ENCODE data around the gene TSPAN9.

The TSPAN9 gene

GRCh38 chr12:3191450-3191849 is 114.3 kb downstream of the TSPAN9 start:
- DNase-seq = no peak

DNA sequence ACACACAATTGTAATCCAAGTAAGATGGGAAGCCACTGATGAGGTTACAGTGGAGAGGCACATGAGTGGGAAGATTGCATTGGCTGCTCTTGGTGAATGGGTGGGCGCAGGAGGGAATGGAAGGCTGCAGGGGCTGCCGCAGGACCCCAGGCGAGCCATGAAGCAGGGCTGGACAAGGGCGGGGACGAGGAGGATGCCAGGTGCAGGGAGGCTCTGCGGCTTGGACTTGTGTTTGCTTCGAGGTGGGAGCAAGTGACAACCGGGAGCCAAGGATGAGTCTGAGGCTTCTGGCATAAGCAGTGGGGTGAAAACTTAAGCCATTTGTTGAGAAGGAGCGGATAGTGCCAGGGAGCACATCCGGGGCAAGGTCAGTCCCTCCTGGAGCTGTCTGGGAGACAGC is 115.0 kb downstream of the TSPAN9 start:
- DNase-seq = no peak

GRCh38 chr12:3193131-3193530 is 116.0 kb downstream of the TSPAN9 start:
- DNase-seq = no peak

DNA sequence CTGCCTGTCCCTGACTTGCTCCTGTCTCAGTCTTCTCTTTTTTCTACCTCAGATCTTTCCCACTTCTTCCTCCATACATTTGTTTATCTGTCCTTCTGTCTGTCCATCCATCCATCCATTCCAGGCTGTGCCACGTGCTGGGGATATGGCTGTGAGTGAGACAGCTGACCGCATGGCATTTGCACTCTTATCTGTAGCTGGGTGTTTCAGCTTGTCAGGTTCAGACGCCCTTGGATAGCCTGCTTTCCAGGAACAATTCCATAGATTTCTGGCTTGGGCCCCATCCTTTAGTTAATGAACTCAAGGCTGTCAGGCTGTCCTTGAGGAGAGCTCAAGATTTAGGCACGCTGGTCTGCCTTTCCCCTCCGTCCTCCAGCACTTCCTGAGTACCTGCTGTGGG is 116.6 kb downstream of the TSPAN9 start:
- no peak for DNase-seq

DNA sequence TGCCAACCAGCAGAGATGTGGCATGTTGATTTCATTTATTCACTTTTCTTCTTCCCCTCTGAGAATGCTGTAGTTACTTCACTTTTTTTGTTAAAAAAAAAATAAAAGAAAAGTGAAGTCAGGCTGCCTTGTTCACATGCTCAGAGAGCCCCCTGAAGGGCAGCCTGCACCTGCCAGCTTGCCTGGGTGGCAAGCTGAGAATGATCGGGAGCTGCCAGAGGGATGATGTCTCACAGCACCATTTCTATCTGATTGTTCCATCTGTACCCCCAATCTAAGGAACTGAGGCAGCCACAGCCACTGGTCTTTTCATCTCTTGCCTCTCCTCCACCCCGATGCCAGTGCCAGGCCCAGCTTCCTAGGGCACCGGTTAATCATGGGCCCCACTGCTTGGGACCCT is 118.2 kb downstream of the TSPAN9 start:
- no peak for DNase-seq

- no peak for DNase-seq
These were observed 118.8 kb downstream of the TSPAN9 start for GRCh38 chr12:3195859-3196483.

GRCh38 chr12:3196488-3196887 is 119.3 kb downstream of the TSPAN9 start:
- DNase-seq = no peak

GRCh38 chr12:3197131-3197818 is 120.1 kb downstream of the TSPAN9 start:
- no peak for DNase-seq

DNA sequence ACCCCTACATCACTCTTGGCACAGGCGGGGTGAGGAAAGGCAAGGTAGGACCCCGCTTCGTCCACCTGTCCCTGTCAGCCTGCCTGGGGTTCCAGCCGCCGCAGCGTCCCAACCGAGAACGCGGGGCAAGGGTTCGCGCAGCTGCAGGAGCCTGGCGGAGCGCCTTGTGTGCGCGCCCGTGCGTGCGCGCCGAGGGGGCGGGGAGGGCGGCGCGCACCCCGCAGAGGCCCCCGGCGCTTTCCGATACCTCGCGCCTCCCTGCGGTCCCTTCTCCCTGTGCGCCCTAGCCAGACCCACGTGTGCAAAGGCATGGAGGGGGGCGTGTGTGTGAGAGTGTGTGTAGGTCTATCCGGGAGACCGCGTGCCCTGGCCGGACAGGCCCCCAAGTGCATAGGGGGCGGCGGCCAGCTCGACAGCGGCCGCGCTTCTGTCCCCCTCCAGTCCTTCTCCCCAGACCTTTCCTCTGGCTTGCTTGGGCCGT is 122.4 kb downstream of the TSPAN9 start:
- DNase-seq = no peak

DNA sequence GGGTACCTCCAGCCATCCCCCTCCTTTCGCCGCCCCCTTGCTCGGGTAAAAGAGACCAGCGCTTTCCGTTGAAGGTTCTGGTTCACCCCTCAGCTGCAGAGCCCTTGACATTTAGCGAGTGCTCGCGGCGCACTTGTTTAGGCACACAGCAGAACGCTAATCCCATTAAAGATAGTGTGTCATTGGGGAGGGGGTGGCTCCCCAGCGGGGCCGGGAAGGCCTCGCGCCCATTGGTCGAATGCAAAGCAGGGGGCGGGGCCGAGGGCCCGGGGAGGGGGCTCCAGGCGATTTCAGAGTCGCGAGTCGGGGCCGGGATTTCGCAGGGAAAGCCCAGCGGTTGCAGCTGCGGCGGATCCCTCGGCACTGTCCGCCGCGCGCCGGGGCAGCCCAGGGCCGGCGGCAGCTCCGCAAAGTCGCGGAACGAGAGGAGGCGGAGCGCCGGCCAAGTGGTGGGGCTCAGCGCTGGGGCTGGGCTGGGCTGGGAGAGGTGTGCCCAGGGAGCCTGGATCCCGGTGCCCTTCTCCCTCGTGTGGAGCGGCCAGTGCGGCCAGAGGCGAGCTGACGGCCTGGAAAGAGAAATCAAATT is 122.9 kb downstream of the TSPAN9 start:
- DNase-seq = no peak

GRCh38 chr12:3200814-3201233 is 123.6 kb downstream of the TSPAN9 start:
- DNase-seq = no peak

- DNase-seq = no peak
These were observed 124.3 kb downstream of the TSPAN9 start for GRCh38 chr12:3201339-3202051.

DNA sequence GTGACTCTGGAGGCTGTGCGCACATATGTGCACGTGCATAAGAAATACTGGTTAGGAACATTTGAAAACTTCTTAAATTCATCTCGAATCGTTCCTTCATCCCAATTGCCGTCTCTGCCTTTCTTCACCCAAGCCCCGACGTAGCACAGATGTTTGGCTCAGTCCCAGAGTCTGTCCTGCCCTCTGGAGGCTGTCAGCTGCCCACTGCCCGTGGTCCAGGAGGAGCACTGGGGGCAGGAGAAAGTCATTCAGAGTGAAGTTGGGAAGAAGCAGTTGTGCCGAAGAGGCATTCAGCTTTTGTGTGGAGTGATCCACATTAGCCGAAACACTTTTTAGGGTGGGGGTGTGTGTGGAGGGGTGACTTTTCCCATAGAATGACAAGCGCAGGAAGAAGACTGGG is 124.9 kb downstream of the TSPAN9 start:
- no peak for DNase-seq

DNA sequence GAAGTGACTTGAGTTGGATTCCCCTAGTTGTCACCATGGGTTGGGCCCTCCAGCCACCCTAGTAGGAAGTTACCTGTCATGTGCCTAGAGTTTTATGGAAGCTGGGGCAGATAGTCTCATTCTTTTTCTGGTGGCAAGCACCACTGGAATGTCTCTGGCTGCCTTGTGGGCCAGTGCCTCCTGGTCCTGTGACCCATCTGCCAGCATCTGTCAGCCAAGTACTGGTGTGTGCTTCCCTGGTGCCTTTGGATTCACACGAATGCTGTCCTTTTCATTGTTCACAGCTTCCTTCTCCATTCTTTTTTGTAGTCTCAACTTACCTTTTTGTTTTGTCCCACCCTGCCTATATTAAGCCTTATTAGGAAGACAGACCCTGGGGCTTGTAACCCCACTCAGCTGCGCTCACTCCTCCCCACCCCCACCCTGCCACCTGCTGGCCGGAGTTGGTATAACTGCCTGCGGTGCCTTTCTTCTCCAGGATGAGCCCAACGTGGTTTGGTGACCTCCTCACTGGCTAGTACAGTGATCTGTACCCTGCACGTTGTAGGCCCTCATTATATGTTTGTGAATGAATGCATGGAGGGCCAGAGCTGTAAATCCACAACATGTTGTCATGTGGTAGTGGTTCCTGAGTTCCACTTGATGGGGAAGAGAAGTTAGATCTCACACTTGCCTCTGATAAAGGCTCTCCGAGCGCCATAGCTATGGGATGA is 125.7 kb downstream of the TSPAN9 start:
- no peak for DNase-seq

GRCh38 chr12:3203713-3204112 is 126.5 kb downstream of the TSPAN9 start:
- no peak for DNase-seq

DNA sequence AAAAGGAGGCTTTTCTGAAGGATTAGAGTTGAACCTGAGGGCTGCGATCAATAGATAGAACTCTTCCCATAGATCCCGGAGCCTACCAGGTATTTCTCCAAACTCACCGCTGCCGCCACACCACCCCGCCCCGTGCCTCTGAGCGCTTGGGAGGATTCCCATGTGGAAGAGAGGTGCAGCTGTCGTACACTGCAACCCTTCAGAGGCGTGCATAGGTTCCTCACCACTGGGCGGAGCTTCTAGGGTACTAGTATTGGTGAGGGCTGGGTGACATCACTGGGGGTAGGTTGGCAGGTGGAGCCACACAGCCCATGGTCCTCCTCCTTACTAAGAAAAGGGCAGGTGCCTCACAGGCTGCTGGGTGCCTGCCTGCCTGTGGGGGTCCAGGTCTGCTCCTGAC is 127.0 kb downstream of the TSPAN9 start:
- DNase-seq = no peak

DNA sequence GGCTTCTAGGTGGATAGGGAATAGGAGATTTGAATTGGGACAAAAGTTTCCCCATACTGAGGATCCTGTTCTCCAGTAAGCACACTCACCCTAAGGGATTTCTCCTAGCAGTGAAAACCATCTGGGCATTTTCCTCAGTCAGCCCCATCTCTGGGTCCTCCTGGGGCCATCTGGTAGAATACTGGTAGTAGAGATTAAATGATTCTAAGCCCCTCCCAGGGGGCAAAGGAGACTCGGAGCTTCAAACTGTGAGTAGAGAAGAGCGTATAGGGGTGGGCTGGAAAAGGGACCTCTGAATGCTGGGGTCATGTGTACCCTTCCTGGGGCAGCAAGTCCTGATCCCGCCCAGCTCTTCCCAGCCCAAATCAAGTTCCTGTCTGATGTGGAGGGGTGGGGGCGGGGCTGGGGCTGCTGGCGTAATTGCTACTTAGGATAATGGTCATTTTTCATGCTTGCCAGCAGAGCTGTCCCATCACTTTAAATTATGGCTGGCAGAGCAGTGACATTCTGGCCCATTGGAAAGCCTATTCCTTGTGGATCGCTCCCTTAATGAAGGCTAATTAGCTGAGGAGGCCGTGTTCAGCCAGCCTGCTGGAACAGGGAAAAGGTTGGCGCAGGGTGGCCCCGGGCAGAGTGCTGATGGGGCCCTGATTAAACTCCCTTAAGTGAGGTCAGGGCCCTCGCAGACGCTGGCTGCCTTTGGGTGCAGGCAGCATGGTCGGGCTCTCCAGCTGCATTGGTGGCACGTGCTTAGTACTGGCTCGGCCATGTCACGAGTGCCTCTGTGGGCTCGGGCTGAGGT is 127.8 kb downstream of the TSPAN9 start:
- no peak for DNase-seq

- DNase-seq = no peak
These were observed 128.8 kb downstream of the TSPAN9 start for GRCh38 chr12:3205742-3206519.

DNA sequence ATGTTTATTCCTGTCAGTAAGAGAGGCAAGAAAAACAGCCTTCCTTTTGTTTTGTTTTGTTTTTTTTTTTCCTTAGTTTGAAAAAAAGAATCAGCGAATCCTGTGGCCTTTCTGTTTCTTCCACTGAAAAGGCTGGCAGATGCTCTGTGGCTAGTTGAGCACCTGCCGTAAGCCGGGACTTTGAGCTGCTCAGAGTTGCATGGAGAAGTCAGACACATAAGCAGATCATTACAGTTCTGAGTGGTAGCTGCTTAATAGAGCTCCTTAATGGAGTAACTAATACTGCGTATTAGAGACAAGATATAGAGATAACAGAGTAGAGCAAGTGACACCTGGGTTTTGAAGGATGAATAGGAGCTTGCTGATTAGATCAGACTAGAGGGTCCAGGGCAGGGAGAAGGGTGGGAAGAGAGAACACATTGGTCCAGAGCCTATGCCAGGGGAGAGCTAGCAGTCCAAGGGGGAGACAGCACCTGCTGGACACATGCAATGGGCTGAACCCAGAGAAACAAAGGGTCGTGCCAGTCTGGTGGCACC is 129.4 kb downstream of the TSPAN9 start:
- DNase-seq = no peak

DNA sequence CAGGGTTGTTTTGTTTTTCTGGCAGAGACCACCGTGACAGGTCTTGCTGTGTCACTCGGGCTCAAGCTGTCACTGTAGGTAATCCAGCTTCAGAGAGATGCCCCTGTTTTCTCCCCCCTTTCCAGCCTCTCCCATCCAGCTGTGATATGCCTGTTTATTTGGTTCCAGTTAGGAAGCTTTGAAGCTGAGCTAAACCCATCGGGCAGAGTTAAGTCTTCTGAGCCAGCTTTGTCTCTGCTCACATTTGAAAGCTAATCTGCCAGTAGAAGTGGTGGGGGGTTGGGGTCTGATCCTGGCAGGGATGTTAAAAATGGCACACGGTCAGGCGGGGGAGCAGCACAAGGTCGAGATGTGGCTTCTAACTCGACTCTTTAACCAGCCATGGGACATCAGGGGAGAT is 130.0 kb downstream of the TSPAN9 start:
- DNase-seq = no peak

DNA sequence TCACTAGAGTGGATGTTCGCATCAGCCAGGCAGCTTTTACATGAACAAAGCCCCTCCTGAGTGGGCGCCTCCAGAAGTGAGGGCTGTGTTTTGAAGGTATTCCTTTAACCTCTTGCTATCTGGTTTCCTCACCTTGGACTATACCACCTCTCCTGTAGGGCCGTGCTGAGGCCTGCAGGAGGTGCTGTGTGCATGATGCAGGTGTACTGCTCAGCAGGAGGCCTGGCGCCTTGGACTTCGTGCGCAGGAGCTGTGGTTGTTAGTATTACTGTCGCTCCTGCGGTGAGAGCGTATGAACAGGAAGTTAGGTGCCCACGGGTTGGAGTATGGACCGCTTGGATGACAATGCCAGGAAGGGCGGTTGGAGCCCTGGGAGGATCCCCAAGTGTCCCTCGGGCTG is 130.7 kb downstream of the TSPAN9 start:
- no peak for DNase-seq
